Thoracic aorta (tissue), 2 donors: ENCODE measurements around the gene MVD. TPM values are rescaled to one million over a fixed set of nuclear protein-coding genes. Genes with fewer than 3 reads are reported as not detected.

Experiments used
- ATAC-seq: fragments of 150-250 bp; one replicate; pipeline ENCODE4 v1.8.0; 2017; ENCODE audit warnings: low read depth; ENCODE audit not compliant: insufficient number of reproducible peaks, low FRiP score
- DNase-seq: peaks from one replicate; pipeline ENCODE4 v3.0.0-alpha.2; 2020; ENCODE audit warnings: low spot score
- H3K27ac ChIP-seq, 2 donors: fragments of 200-600 bp; sonication (generic); 1 replicate in 1 of 2; 2 replicates in 1 of 2; pipeline ENCODE4 v1.5.1; 2016; ENCODE audit warnings: mild to moderate bottlenecking in 2 of 2, moderate library complexity in 2 of 2
- H3K27me3 ChIP-seq: fragments of 200-600 bp; sonication (generic); replicated peaks from 2 replicates; pipeline ENCODE4 v1.6.0; 2016; ENCODE audit warnings: mild to moderate bottlenecking; ENCODE audit not compliant: insufficient read depth
- H3K36me3 ChIP-seq: fragments of 200-600 bp; sonication (generic); one replicate; pipeline ENCODE4 v1.5.1; 2016
- H3K4me1 ChIP-seq, 2 donors: fragments of 200-600 bp; sonication (generic); 1 replicate in 1 of 2; 2 replicates in 1 of 2; pipeline versions ENCODE4 v1.5.1 to v1.6.0; 2016; ENCODE audit warnings: low read depth in 2 of 2, mild to moderate bottlenecking in 1 of 2; ENCODE audit not compliant: control insufficient read depth in 1 of 2
- H3K4me3 ChIP-seq: fragments of 200-600 bp; sonication (generic); 2 replicates; pipeline ENCODE4 v1.5.1; 2016; ENCODE audit warnings: mild to moderate bottlenecking
- H3K9me3 ChIP-seq: fragments of 200-600 bp; sonication (generic); 2 replicates; pipeline ENCODE4 v1.5.1; 2016
- CTCF ChIP-seq: fragments of 200-600 bp; sonication (generic); IDR thresholded peaks from one replicate; pipeline ENCODE4 v1.5.1; 2019; ENCODE audit warnings: antibody characterized with exemption
- total RNA-seq, 2 donors: library from RNA; depleted of rRNA; stranded (reverse); fragments of >200 nt; gene quantifications; one replicate each; pipeline versions ENCODE4 v1.1.0 to v1.2.3, GENCODE V29; 2016

MVD gene
- total RNA-seq, 2 donors from 2014 or later, result 22.4 to 38.9 TPM

- no peak for TF ChIP-seq CTCF
- DNase-seq (no peak), ATAC-seq (no peak)
- H3K4me3 ChIP-seq, result no peak overlapping the region
- no peaks in the 10 kb centered on the region for H3K36me3 ChIP-seq
- no peak overlapping the region for H3K27ac ChIP-seq
- no peaks in the 10 kb centered on the region for H3K9me3 ChIP-seq
- H3K27me3 ChIP-seq, result peaks cover 3% of the 10 kb centered on the region
- no peaks in the 10 kb centered on the region for H3K4me1 ChIP-seq
Measured at GRCh38 chr16:88643644-88643932, 19.3 kb downstream of the MVD start.

- H3K9me3 ChIP-seq, result no peaks in the 10 kb centered on the region
- ATAC-seq (no peak), DNase-seq (no peak)
- H3K36me3 ChIP-seq, result no peaks in the 10 kb centered on the region
- H3K4me1 ChIP-seq, result no peaks in the 10 kb centered on the region
- H3K4me3 ChIP-seq, result no peak overlapping the region
- no peak overlapping the region for H3K27ac ChIP-seq
- H3K27me3 ChIP-seq, result peaks cover 7% of the 10 kb centered on the region
- no peak for TF ChIP-seq CTCF
Measured at GRCh38 chr16:88642881-88643643, 19.8 kb downstream of the MVD start.

GRCh38 chr16:88640498-88641247 is 22.2 kb downstream of the MVD start:
- Histone ChIP-seq H3K9me3 (no peaks in the 10 kb centered on the region), H3K36me3 (no peaks in the 10 kb centered on the region), H3K4me1 (no peaks in the 10 kb centered on the region), H3K27me3 (peaks cover 7% of the 10 kb centered on the region), H3K27ac (no peak overlapping the region), H3K4me3 (no peak overlapping the region)
- no peak for ATAC-seq
- TF ChIP-seq CTCF, result no peak
- DNase-seq, result no peak

GRCh38 chr16:88640039-88640495 is 22.8 kb downstream of the MVD start:
- ATAC-seq (no peak), DNase-seq (no peak)
- H3K4me3 ChIP-seq, result no peak overlapping the region
- peaks cover 7% of the 10 kb centered on the region for H3K27me3 ChIP-seq
- no peaks in the 10 kb centered on the region for H3K4me1 ChIP-seq
- H3K36me3 ChIP-seq, result no peaks in the 10 kb centered on the region
- no peak overlapping the region for H3K27ac ChIP-seq
- no peaks in the 10 kb centered on the region for H3K9me3 ChIP-seq
- TF ChIP-seq CTCF, result no peak

GRCh38 chr16:88639231-88640038 is 23.5 kb downstream of the MVD start:
- ATAC-seq, result no peak
- H3K4me1 ChIP-seq, result peaks cover 0 to 6% of the 10 kb centered on the region in 2 donors
- H3K27ac ChIP-seq, result no peak overlapping the region
- no peaks in the 10 kb centered on the region for H3K36me3 ChIP-seq
- H3K9me3 ChIP-seq, result no peaks in the 10 kb centered on the region
- TF ChIP-seq CTCF, result no peak
- peaks cover 7% of the 10 kb centered on the region for H3K27me3 ChIP-seq
- DNase-seq, result no peak
- H3K4me3 ChIP-seq, result no peak overlapping the region
